Subcutaneous abdominal adipose tissue (tissue), 5 donors: ENCODE results near the gene RNASE1.

ENCODE experiments used
- H3K27ac ChIP-seq: one replicate; pipeline ENCODE4 v1.7.0; 2013; ENCODE audit warnings: low read depth, mild to moderate bottlenecking, inconsistent platforms, low read length, moderate library complexity
- H3K27me3 ChIP-seq, 5 donors: one replicate each; pipeline ENCODE4 v1.7.0; 2013; ENCODE audit warnings: low read length in 5 of 5, inconsistent platforms in 1 of 5; ENCODE audit not compliant: control insufficient read depth in 5 of 5, insufficient read depth in 4 of 5
- H3K36me3 ChIP-seq, 5 donors: one replicate each; pipeline ENCODE4 v1.7.0; 2013; ENCODE audit warnings: low read length in 5 of 5; ENCODE audit not compliant: control insufficient read depth in 5 of 5, insufficient read depth in 5 of 5
- H3K4me1 ChIP-seq, 5 donors: one replicate each; pipeline ENCODE4 v1.7.0; 2013; ENCODE audit warnings: low read length in 5 of 5, mild to moderate bottlenecking in 3 of 5, moderate library complexity in 1 of 5; ENCODE audit not compliant: control insufficient read depth in 5 of 5, insufficient read depth in 5 of 5
- H3K4me3 ChIP-seq, 5 donors: one replicate each; pipeline ENCODE4 v1.7.0; 2013; ENCODE audit warnings: low read length in 5 of 5, low read depth in 1 of 5
- H3K9ac ChIP-seq, 5 donors: one replicate each; pipeline ENCODE4 v1.7.0; 2013; ENCODE audit warnings: low read length in 5 of 5, mild to moderate bottlenecking in 4 of 5, moderate library complexity in 3 of 5
- H3K9me3 ChIP-seq, 5 donors: one replicate each; pipeline ENCODE4 v1.7.0; 2013; ENCODE audit warnings: low read length in 5 of 5; ENCODE audit not compliant: control insufficient read depth in 5 of 5
- donor health status: healthy.
- donor health status: healthy.
- donor health status: healthy.
- donor health status: healthy.
- donor health status: healthy.

Gene RNASE1

DNA sequence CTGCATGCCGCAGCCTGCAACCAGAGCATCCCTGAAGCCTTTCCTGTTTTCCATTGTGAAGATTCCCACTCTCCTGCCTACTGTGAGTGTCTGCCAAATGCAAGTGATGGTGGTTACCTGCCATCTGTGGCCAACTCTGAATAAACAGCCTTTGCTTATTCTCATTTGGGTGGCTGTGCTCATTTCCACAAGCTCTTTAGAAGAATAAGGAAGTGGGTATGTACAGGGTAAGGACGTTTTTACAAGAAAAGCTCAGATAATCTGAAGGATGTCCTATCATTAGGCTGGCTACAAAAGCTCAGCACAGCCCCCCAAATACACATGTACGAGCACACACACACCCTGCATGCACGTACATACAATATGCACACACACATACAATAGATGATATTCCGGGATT is 7.3 kb upstream of the RNASE1 start:
- H3K9me3 ChIP-seq = no peaks in the 10 kb centered on the region
- H3K9ac ChIP-seq = no peak overlapping the region
- no peaks in the 10 kb centered on the region for H3K36me3 ChIP-seq
- H3K27me3 ChIP-seq = no peaks in the 10 kb centered on the region
- peaks cover 0 to 25% (median 11%) of the 10 kb centered on the region in 5 donors for H3K4me1 ChIP-seq
- H3K4me3 ChIP-seq = no peak overlapping the region
- H3K27ac ChIP-seq = no peak overlapping the region

DNA sequence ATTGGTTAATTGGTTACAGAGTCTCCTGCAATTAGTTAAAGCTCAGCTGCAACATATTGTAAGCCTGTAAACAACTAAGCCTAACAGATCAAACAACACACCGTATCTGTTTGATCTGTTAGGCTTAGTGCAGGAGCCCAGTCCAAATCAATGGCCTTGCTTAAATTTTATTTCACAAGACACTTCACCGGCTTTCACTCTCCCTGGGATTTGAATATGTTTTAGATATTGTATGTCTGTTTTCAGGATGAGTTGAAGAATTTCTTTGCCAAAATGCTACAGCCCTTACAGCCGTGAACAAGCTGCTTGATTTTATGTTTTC is 5.5 kb upstream of the RNASE1 start:
- H3K4me1 ChIP-seq = peaks cover 0 to 24% (median 11%) of the 10 kb centered on the region in 5 donors
- no peaks in the 10 kb centered on the region for H3K9me3 ChIP-seq
- no peak overlapping the region for H3K27ac ChIP-seq
- no peaks in the 10 kb centered on the region for H3K27me3 ChIP-seq
- no peak overlapping the region for H3K9ac ChIP-seq
- no peak overlapping the region for H3K4me3 ChIP-seq
- H3K36me3 ChIP-seq = no peaks in the 10 kb centered on the region

DNA sequence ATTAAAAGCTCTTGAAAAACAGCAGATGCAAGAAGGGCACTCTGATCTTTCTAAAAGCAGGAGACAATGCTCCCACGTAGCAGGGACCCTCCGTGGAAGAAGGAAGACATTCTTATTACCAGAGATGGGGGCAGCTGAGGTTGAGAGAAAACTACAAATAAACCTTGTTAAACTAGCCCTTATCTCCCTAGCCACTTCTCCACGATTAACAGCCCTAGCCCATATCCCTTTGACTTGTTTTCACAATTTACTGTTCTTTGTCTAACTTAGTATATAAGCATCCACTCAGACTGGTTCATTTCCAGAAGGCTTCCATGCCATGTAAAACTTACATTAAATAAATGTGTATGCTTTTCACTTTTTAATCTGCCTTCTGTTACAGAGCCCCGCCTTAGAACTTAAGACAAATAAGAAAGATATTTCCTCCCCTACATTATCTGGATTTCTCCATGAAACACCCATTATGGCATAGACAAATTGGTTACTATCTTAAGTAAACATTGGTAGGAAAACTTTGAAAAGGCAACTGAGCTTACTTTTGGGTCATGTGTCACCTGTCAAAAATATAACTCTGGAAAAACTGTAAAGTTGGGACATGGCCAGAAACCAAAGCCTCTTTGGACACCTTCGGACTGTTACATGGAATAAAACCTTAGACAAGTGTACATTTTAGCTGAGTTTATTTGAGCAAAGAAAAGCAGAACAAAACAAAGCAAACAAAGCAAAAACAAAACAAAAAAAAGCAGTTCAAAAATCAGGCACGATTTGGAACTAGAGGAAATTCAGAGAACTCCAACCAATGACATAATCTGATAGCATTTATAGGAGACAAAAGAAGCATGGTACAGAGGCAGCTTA is 4.9 kb upstream of the RNASE1 start:
- Histone ChIP-seq H3K27ac (no peak overlapping the region), H3K9ac (no peak overlapping the region), H3K27me3 (peaks cover 0 to 4% (median 0%) of the 10 kb centered on the region in 5 donors), H3K36me3 (no peaks in the 10 kb centered on the region), H3K9me3 (no peaks in the 10 kb centered on the region), H3K4me3 (no peak overlapping the region), H3K4me1 (peaks cover 0 to 24% (median 9%) of the 10 kb centered on the region in 5 donors)

DNA sequence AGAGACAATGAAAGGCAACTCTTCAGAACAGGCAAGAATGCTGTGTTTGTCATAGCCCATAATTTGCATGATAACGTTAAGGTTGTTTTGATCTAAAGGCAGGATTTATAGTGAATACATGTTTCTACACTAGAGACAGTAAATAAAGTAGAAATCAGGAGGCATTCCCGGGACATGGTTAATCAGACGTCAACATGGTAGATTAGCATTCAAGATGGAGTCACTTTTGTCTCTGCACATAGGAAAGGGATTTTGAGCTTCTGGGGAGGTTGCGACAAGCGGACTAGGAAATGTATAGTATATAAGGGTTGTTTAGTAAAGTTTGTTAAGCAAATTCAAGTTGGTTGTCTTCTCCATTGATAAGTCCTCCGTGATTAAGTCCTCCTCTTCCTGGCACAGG is 2.8 kb upstream of the RNASE1 start:
- peaks cover 0 to 6% (median 2%) of the 10 kb centered on the region in 5 donors for H3K27me3 ChIP-seq
- no peak overlapping the region for H3K4me3 ChIP-seq
- peaks cover 0 to 19% (median 0%) of the 10 kb centered on the region in 5 donors for H3K4me1 ChIP-seq
- no peaks in the 10 kb centered on the region for H3K36me3 ChIP-seq
- no peak overlapping the region for H3K9ac ChIP-seq
- no peak overlapping the region for H3K27ac ChIP-seq
- H3K9me3 ChIP-seq = no peaks in the 10 kb centered on the region

DNA sequence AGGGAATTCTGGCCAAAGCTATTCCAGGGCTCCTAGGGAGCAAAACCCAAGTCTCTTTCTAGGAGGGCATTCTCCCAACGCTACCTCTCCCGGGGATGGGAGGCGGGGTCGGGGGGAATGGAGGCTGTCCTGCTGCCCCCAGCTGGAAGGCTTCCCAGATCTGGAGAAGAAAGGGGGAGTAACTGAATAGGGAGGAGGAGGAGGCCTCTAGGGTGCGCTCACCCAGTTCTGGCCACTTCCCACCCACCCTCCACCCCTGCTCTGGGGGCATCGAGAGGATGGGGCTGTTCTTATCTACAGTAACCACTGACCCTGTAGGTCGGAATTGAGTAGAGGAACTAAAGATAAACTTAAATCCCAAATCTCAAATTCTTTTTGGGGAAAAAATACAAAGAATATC is 579 bp upstream of the RNASE1 start:
- Histone ChIP-seq H3K4me3 (peak overlapping the region in 4 of 5 donors; percentile 56 to 84 (median 70)), H3K9ac (no peak overlapping the region), H3K27ac (peak overlapping the region; percentile 32), H3K36me3 (no peaks in the 10 kb centered on the region), H3K4me1 (peaks cover 0 to 30% (median 2%) of the 10 kb centered on the region in 5 donors), H3K9me3 (no peaks in the 10 kb centered on the region), H3K27me3 (peaks cover 0 to 6% (median 5%) of the 10 kb centered on the region in 5 donors)

DNA sequence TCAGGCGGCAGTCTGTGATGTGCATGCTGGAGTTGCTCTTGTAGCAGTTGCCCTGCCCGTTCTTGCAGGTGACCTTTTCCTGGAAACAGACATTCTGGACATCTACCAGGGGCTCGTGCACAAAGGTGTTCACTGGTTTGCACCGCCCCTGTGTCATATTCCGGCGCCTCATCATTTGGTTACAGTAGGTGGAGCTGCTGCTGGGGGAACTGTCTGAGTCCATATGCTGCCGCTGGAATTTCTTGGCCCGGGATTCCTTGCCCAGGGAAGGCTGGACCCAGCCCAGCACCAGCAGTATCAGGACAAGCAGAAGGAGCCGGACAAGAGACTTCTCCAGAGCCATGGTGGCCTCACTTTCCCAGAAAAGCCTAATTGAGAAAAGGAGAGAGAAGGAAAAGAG is 918 bp downstream of the RNASE1 start:
- Histone ChIP-seq H3K4me3 (peak overlapping the region; percentile 47 to 84 (median 68)), H3K9me3 (no peaks in the 10 kb centered on the region), H3K27ac (peak overlapping the region; percentile 42), H3K36me3 (no peaks in the 10 kb centered on the region), H3K9ac (peak overlapping the region in 3 of 5 donors; percentile 42 to 79 (median 75)), H3K4me1 (peaks cover 0 to 33% (median 2%) of the 10 kb centered on the region in 5 donors), H3K27me3 (peaks cover 0 to 6% (median 5%) of the 10 kb centered on the region in 5 donors)

DNA sequence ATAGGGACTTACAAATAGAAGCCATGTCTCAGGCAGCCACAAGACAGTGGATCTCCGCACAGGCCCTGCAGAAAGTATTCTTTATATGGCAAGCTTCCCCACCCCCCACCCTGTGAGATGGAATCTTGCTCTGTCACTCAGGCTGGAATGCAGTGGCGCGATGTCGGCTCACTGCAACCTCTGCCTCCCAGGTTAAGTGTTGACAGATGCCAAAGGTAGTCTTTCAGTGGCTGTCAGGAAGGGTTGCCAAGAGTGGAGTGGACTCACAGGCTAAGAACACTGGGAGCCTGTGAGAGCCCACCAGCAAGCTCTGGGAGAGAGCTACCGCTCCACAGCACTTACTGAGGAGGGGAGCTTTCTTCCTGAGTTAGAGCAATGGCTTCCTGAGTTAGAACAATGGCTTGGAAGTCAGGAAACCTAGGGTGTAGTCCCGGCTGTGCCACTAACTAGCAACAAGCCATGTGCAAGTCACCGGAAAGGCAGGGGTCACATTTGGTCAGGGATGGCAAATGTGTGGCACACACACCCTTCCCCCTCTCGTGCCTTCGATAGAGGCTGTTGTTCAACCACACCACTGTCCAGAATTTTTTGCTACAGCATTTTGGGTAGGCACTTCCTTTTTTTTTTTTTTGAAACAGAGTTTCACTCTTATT is 2.6 kb downstream of the RNASE1 start:
- Histone ChIP-seq H3K9ac (peak overlapping the region in 1 of 5 donors; percentile 54), H3K36me3 (no peaks in the 10 kb centered on the region), H3K27ac (peak overlapping the region; percentile 65), H3K4me3 (peak overlapping the region; percentile 30 to 84 (median 57)), H3K27me3 (peaks cover 0 to 6% (median 5%) of the 10 kb centered on the region in 5 donors), H3K9me3 (no peaks in the 10 kb centered on the region), H3K4me1 (peaks cover 0 to 33% (median 3%) of the 10 kb centered on the region in 5 donors)

DNA sequence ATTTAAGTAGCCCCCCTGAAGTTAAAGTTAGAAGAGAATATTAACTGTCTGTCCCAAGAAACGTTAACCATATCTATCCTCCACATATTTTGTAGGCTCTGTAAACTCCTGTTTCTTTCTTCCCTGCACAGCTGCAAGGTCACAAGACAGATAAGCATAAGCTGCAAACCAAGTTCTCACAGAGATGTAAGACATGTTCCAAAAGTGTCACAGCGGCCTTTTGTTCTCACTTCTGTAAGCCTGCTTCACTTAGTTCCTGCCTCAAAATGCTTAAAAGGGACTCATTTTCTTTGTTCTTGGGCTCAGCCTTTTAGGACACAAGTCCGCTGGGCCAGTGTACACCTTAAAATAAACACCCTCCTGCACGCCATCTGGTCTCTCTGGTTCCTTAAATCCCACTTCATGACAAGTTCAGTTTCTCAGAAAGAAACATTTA is 3.2 kb downstream of the RNASE1 start:
- no peaks in the 10 kb centered on the region for H3K9me3 ChIP-seq
- peaks cover 0 to 31% (median 7%) of the 10 kb centered on the region in 5 donors for H3K4me1 ChIP-seq
- peak overlapping the region in 1 of 5 donors; percentile 54 for H3K9ac ChIP-seq
- H3K27me3 ChIP-seq = peaks cover 0 to 6% (median 5%) of the 10 kb centered on the region in 5 donors
- H3K4me3 ChIP-seq = peak overlapping the region in 4 of 5 donors; percentile 56 to 84 (median 62)
- H3K27ac ChIP-seq = peak overlapping the region; percentile 65
- H3K36me3 ChIP-seq = no peaks in the 10 kb centered on the region

DNA sequence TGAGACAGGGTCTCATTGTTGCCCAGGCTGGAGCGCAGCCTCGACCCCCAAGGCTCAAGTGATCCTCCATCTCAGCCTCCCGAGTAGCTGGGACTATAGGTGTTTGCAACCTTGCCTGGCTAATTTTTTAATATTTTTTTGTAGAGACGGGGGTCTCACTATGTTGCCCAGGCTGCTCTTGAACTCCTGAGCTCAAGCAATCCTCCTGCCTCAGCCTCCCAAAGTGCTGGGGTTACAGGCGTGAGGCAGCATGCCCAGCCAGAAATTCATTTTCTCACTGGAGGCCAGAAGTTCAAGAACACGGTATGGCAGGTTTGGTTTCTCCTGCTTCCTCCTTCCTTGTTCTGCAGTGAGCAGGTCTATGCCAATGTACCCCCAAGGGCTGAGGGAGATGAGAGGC is 3.7 kb downstream of the RNASE1 start:
- H3K9ac ChIP-seq = no peak overlapping the region
- H3K4me3 ChIP-seq = peak overlapping the region in 3 of 5 donors; percentile 56 to 68 (median 57)
- H3K27ac ChIP-seq = peak overlapping the region; percentile 40
- peaks cover 0 to 6% (median 5%) of the 10 kb centered on the region in 5 donors for H3K27me3 ChIP-seq
- no peaks in the 10 kb centered on the region for H3K36me3 ChIP-seq
- peaks cover 0 to 29% (median 7%) of the 10 kb centered on the region in 5 donors for H3K4me1 ChIP-seq
- H3K9me3 ChIP-seq = no peaks in the 10 kb centered on the region

DNA sequence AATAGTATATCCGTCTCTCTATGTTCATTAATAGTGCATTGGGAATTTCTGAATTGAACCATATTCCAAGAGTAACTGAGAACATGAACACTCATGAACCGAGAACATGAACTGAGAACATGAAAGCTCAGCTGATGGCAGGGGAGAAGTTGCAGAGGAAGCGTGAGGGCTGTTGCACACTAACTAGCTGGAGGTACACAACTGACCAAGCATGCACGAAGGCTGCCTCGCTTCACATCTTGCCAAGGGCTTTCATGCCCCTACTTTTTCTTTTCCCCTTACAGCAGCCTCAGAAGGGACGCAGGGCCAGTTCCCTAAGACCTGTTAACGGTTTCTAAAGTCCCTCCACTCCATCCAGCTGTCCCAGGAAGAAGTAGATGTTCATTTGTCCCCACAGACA is 4.3 kb downstream of the RNASE1 start:
- H3K4me1 ChIP-seq = peaks cover 0 to 29% (median 7%) of the 10 kb centered on the region in 5 donors
- H3K36me3 ChIP-seq = no peaks in the 10 kb centered on the region
- H3K4me3 ChIP-seq = peak overlapping the region in 3 of 5 donors; percentile 12 to 56 (median 21)
- H3K27ac ChIP-seq = no peak overlapping the region
- peaks cover 0 to 6% (median 5%) of the 10 kb centered on the region in 5 donors for H3K27me3 ChIP-seq
- no peaks in the 10 kb centered on the region for H3K9me3 ChIP-seq
- no peak overlapping the region for H3K9ac ChIP-seq
